Raji (cell line): ENCODE results near the gene BNC2.

Source experiments
- POLR2A ChIP-seq: IDR thresholded peaks from 2 replicates; pipeline ENCODE4 v1.6.1; 2011; ENCODE audit warnings: low read depth, low read length, control low read depth; ENCODE audit not compliant: insufficient read depth

The BNC2 gene

DNA sequence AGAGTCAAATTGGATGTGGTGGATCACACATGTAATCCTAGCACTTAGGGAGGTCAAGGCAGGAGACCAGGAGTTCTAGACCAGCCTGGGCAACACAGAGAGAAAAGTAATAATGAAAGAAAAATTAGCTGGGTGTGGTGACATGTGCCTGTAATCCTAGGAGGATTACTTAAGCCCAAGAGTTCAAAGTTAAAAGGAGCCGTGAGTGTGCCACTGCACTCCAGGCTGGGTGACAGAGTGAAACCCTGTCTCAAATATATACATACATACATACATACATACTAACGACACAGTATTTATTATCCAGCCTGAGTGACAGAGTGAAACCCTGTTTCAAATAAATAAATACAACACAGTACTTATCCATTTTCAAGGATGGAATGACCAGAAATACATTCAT, 180.3 kb downstream of the BNC2 start:
- TF ChIP-seq POLR2A, result no peak

DNA sequence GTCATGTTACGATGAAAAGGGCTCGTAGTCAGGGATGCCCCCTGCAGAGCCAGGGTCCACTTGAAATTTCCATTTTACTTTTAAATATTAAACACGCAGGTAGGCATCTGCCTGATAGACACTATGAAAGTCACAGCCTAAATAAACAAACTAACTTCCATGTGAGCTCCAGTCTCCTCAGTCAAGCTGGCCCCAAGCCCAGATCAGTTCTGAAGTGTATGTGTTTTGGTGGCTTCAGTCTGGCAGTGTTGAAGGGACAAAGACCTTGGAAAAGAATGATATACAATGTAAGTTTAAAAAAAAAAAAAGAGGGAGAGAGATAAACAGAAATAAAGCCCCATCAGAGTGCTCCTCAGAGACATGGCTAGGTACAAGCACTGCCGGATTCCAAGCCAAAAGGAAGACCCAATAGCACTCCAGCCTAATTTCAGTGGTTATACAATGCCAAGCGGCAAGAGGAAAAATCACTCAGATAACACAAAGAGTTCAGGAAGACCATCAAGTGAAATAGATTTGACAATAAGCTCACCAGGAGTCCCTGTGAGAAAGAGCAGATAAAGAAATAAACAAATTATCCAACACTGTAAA, 181.0 kb downstream of the BNC2 start:
- TF ChIP-seq POLR2A, result no peak

DNA sequence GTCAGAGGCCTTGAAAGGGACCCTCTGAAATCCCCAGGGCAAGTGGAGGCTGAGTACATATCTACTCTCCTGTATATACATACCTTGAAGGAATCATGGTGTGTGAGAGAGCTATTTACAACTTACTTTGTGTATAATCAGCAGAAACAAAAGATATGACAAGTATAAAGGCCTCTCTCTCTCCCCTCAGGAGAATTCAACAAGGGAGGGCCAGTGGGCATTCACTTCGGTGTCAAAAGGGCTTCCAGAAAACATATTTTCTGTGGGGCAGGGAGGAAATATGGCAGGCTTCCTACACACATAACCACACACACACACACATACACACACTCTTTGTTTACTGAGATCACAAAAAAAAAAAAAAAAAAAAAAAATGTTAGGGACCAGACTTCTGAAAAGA, 181.7 kb downstream of the BNC2 start:
- TF ChIP-seq POLR2A, result no peak

DNA sequence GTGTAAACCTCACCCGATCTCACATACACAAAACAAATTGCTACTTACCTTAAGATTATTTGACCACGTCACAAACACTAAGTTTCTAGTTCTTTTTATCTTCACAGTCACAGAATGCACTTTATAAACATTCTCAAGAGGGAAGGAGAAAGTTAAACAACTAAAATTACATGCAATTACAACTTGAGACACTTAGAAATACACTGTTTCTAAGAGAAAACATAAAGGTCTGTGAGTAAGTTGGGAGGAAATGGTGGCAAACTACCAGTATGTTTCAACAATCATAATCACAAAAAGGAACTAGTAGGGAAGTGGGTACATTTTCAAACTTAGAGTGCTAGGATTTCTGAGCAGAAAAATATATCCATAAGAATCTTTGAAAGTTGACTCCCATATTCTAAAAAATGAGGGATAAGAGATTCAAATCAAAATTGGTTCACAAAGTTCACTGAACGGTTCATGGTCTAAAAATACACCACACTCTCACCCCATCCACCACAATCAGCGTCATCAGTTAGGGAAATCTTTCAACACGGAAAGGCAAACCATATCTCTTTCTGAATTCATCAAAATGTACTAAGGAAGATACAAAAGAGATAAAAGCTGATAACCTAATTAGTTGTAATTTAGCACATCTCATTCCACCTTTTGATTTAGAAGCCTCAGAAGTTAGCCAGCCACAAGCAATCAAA, 182.6 kb downstream of the BNC2 start:
- no peak for TF ChIP-seq POLR2A

DNA sequence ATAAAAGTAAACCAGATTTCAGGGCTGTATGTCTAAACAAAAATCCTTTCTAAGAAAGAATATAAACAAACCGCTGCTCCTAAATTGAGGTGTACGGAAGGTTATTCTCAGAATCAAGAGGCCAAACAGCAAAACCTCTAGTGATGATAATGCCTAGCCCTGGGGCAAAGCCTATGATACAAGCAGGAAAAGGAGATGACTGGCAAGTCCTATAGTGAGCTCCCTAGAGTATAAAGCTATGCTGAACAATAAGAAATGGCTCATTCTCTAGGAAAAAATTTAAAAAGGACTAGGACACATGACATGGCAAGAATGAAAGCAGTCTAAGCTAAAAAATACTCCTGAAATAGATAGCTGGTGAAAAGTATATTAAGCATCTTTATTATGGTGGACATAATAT, 187.1 kb downstream of the BNC2 start:
- no peak for TF ChIP-seq POLR2A

DNA sequence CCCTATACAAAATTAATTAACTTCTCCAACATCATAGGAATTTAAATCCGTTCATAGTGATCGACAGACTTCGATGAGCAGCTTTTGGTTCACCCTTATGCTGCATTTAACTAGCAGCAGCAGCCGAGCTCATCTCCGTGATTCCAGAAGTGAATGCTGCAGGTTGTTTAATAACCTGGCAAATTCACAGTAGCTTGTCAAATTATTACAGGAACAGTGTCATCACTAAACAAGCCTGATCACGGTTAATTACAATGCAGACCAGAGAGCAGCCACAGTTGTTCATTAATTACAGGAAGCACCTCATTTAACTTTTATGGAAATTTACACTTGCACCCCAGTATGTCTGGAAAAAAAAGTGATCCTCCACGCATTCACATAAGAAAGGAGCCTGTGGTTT, 188.2 kb downstream of the BNC2 start:
- TF ChIP-seq POLR2A, result no peak

DNA sequence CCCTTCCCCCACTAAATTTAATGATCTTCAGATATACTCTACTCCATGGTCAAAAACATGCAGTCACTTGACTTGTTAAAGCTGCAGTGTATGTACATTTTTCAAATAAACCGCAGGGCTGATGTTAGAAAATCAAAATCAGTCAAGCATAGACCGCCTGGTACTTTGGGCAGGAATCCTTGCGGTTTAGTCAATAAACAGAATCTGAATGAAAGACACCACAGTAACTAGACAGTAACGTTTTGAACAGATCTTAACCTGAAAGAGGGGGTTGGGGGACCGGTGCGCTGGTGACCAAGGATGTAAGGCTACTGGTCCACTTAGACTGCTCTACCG, 188.8 kb downstream of the BNC2 start:
- TF ChIP-seq POLR2A, result no peak

DNA sequence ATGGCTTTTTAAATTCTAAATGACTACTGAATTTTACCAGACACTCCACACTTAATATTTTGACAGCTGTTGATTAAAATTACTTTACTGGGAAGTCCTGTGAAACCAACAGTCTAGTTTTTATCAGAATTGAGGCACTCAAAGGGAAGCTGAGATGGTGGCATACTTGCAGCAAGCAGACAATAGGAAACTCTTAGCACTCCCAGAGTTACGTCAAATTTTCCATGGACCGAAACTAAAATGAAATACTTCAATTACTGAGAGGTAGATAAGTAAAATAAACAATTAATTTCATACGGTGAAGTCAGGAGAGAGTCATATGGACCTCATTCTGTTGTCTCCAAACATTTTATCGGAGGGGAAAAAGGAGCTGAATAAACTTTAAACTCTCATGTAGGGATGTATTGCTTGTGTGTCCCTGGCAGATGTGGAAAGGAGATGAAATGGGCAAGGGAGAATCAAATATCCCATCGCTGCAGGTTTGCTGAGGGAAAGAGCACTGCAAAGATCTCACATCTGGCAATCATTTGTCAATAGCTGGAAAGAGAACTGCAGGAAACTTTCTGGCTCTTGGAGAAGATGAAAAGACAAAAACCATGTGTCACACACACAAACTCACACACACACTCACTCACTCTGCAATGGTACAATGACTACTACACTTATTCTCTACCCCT, 189.4 kb downstream of the BNC2 start:
- no peak for TF ChIP-seq POLR2A

DNA sequence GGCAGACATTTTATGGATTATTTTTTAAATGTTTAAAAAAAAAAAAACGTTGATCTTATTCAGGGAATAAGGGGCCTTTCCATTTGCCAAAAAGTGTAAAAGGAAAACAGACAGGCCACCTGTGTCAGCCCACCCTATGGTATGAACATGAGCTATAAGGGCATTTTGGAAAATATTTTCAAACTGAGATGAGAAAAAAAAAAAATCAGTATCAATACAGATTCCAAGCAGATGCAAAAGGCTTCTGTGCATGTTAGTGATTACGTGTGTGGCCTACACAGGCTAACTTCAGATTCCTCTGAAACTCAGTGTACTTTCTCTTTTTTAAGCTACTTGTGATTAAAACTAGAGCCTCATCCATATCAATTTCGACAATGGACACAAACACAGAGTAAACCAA, 189.9 kb downstream of the BNC2 start:
- TF ChIP-seq POLR2A, result no peak

DNA sequence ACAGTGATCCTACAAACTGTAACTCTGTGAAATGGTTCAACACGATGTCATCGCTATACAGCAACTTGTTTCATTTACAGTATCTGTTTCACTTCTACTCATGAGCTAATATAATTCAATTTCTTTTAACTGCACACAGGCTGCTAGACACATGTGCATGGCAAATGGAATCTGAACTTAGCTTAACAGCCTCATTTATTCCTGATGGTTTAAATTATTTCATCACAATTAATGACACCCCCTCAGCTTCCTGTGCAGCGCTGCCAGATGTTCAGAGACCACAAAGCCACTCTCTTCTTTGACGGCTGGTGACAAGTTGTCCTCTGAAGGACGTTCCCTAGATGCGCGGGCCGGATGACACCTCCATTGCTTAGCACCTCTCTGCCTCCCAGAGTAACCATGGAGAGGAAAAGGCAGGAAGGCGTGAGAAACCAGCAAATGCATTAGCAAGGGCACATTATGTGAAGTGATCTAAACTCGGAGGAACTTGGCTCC, 191.1 kb downstream of the BNC2 start:
- no peak for TF ChIP-seq POLR2A

DNA sequence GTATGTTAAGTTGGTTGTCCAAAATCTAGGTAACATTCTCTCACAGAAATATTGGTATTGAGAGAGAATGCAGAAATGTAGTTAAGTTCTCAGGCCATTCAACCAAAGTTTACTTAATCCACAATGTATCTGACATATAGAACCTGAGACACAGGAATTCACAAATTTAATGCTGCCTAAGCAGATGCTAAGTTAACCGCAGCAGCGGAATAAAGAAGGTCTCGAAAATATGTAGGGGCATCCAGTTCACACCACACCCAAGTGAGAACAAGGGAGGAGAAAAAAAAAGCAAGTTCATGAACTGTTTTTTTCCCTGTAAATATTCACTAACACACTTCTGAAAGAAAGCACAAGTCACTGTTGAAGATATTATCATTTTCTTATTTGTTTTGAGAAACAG, 194.0 kb downstream of the BNC2 start:
- TF ChIP-seq POLR2A, result no peak

DNA sequence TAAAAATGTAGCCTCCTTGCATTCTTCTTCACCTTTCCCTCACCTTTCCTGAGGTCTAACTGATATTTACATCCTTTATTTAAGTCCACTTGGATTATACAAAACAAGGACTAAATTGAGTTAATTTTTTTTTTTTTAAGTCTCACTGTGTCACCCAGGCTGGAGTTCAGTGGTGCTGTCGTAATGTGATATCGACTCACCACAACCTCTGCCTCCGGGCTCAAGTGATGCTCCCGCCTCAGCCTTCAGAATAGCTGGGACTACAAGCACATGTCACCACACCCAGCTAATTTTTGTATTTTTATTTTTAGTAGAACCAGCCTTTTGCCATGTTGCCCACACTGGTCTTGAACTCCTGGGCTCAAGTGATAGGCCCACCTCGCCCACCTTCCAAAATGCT, 195.3 kb downstream of the BNC2 start:
- TF ChIP-seq POLR2A, result no peak

DNA sequence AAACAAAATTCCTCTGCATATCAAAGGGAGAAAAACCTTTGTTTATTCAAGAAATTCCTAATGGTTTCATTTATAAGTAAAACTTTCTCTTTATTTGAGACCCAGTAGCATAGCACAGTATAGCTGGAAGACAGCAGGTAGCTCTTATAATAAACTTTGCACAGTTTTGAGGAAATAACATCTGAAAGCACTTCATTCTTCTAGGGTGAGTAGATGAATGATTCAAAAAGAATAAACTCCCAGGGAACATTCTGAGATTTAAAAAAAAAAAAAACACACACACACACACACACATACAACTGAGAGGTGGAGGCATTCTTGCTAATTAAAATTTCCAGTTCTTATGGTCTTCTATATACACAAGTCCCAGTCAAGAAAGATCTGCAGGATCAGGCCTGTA, 197.3 kb downstream of the BNC2 start:
- no peak for TF ChIP-seq POLR2A

DNA sequence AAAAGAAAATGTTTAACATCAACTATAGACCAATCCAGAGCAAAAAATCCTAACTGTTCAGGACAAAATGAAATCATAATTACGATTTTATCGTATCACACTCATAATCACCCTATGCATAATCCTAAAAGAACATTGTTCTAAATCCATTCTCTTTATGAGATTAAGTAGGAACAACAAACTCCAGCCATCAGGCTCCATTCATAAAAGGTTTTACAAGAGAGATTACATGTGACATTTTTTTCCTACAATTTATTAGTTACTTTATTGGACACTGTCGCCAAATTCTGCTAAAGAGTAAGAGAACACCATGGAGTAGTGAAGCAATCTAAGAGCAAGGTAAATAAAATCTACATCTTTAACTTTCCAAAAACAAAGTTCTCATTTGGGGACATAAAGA, 198.0 kb downstream of the BNC2 start:
- no peak for TF ChIP-seq POLR2A

DNA sequence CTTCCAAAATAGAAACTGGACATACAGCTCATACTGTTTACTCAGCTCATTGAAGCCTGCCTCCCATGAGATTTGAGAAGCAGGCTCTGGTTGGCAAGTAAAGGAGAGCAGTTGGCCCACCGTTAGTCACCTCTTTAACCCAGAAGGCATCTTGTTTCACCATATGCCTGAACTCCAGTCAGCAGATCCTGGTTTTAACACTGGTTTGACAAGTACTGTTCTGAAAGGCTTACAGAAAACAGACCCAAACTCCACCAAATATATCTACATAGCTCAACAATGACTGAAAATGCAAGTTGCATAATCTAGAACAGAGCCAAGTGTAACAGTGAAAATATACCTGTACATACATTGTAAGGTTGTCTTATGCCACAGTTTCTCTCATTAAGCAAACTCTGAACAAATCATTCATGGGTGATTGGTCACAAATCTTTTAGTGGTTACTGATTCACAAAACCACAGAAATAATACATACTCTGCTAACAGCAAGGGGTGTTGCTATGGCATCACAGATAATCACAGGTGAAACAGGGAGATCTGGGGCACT, 198.8 kb downstream of the BNC2 start:
- TF ChIP-seq POLR2A, result no peak

DNA sequence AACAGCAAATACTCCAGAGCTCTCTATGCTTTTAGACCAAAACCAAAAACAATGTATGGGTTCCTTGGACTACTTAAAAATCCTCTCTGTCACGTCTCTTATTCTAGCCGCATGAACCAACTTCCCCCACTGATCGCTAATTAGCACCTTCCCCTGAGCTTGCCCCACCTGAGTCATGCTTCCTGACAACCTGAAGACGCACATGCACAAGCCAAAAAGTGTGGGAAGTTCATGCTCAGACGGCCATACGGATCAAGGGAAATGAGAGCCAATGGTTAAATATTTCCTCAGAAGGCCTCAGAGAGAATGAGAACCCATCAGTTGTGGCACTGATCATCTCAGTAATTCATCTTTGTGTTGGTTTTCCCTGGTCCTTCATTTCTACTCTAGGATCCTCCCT, 199.7 kb downstream of the BNC2 start:
- TF ChIP-seq POLR2A, result no peak
